ENCODE data around the gene LRRK2.
A peak's percentile ranks its signal among the peaks of the same experiment; 100 is the strongest.

Gene LRRK2

GRCh38 chr12:40224439-40225291, at the start of gene LRRK2:
TSS of gene LRRK2 (plus strand) at chr12:40224997. CDS start at chr12:40225132, 135 bp downstream.
- peak; percentile 74 for DNase-seq (ENCODE audit: low spot score)

GRCh38 chr12:40175045-40175444, 49.8 kb upstream of the LRRK2 start:
- no peak for DNase-seq (ENCODE audit: low spot score)

GRCh38 chr12:40175489-40175888, 49.3 kb upstream of the LRRK2 start:
- no peak for DNase-seq (ENCODE audit: low spot score)

- DNase-seq (ENCODE audit: low spot score), result no peak
These were observed 46.1 kb upstream of the LRRK2 start for GRCh38 chr12:40178701-40179100.

GRCh38 chr12:40181490-40181889, 43.3 kb upstream of the LRRK2 start:
- DNase-seq (ENCODE audit: low spot score), result no peak

GRCh38 chr12:40183715-40184114, 41.1 kb upstream of the LRRK2 start:
- no peak for DNase-seq (ENCODE audit: low spot score)

- DNase-seq (ENCODE audit: low spot score), result no peak
These were observed 40.1 kb upstream of the LRRK2 start for GRCh38 chr12:40184493-40185302.

- no peak for DNase-seq (ENCODE audit: low spot score)
These were observed 39.5 kb upstream of the LRRK2 start for GRCh38 chr12:40185303-40185693.

GRCh38 chr12:40188558-40189320, 36.1 kb upstream of the LRRK2 start:
- no peak for DNase-seq (ENCODE audit: low spot score)

- DNase-seq (ENCODE audit: low spot score), result peak; percentile 35
These were observed 32.0 kb upstream of the LRRK2 start for GRCh38 chr12:40192704-40193255.

- no peak for DNase-seq (ENCODE audit: low spot score)
These were observed 30.0 kb upstream of the LRRK2 start for GRCh38 chr12:40194846-40195245.

- DNase-seq (ENCODE audit: low spot score), result no peak
These were observed 27.2 kb upstream of the LRRK2 start for GRCh38 chr12:40197590-40197989.

GRCh38 chr12:40198601-40199000, 26.2 kb upstream of the LRRK2 start:
- DNase-seq (ENCODE audit: low spot score), result peak; percentile 21

- no peak for DNase-seq (ENCODE audit: low spot score)
These were observed 22.4 kb upstream of the LRRK2 start for GRCh38 chr12:40202095-40203059.

GRCh38 chr12:40203060-40203430, 21.8 kb upstream of the LRRK2 start:
- no peak for DNase-seq (ENCODE audit: low spot score)

GRCh38 chr12:40204337-40204736, 20.5 kb upstream of the LRRK2 start:
- DNase-seq (ENCODE audit: low spot score), result no peak

GRCh38 chr12:40207551-40207950, 17.2 kb upstream of the LRRK2 start:
- peak; percentile 76 for DNase-seq (ENCODE audit: low spot score)

GRCh38 chr12:40208707-40209446, 15.9 kb upstream of the LRRK2 start:
- no peak for DNase-seq (ENCODE audit: low spot score)

- peak; percentile 27 for DNase-seq (ENCODE audit: low spot score)
These were observed 14.9 kb upstream of the LRRK2 start for GRCh38 chr12:40209886-40210285.

- DNase-seq (ENCODE audit: low spot score), result peak; percentile 44
These were observed 13.6 kb upstream of the LRRK2 start for GRCh38 chr12:40211186-40211585.

Measured in kidney tubule cell (primary cell).